GM21447 (cell line): Measurements from ENCODE around the gene PCSK5.

Experiments
- ATAC-seq: cut with Tn5 transposase; IDR thresholded peaks from one replicate; pipeline ENCODE4 v1.9.1; 2021; ENCODE audit not compliant: unreplicated experiment

Gene PCSK5

DNA sequence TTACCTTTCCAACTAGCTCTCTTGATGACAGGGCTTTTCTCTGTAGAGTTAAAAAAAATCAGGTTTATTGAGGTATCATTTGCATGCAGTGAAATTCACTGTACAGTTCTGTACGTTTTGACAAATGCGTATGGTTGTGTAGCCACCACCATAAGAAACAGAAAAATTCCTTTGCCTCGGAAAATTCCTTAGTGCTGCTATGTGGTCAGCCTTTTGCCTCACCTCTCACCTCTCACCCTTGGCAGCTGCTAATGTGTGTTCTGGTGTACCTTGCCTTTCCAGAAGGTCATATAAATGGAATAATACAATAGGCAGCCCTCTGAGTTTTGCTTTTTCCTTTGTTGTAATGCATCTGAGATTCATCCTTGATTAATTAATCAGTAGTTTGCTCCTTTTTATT, 28.4 kb downstream of the PCSK5 start:
- ATAC-seq: no peak

DNA sequence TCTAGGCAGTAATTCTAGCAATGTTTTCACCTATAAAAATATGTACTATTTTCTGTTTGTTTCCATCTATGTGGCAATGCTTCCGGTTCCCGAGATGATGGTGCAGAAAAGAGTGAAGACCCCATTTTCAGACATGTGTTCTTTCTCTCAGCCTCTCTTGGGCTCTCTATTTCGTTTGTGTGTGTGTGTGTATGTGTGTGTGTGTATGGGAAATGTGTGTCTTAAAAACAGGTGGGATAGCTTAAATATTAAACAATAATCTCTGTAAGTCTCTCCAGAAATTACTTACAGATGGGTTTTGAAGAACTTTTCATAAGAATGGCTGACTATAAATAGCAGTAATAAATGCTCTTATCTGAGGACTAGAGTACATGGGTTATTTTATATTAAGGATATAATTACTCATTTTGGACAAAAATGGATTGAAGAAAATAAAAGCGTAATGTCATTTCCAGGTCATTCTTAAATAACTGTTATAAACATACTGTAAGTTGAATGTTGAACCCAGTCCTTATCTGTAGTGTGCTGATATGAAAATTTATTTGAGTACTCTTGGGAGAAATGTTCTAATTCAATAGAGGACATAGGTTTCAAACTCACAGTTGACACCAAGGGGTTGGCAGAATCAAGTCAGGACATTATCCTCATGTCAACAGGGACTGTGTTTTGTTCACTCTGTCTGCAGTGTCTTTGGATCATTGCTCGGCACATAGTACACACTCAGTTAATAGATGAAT, 31.1 kb downstream of the PCSK5 start:
- no peak for ATAC-seq

DNA sequence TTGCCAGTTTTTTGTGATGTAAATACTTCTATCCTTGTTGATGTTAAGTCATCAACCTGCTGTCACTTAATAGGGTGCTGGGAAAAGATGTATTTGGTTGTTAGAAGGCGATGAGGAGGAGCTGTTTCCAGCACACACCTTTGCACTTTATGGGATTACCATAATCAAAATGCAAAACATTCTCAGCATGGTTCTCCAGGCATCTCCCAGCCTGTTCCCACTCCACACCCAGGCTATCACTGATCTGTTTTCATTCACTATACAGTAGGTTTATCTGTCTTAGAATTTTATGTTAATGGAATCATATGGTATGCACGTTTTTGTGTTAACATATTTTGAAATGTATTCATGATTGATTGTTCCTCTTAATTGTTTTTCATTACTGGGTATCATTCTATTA, 35.9 kb downstream of the PCSK5 start:
- ATAC-seq: no peak

DNA sequence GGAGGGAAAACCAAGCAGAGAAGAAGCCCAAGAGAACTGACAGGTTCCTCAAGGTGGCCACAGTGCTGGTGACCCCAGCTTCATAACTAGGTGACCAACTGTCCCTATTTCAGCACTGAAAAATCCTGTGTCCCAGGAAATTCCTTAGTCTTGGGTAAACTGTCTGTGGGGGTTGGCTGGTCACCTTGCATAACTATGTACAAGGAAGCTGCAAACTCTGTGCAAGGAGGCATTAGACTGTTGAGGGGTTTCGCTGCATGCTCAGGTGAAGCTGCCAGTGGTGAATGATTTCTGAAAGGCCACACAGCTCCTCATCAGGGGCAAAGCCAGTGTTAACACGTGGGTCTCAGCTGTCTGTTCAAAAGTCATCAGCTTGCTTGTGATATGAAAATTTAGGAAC, 36.9 kb downstream of the PCSK5 start:
- no peak for ATAC-seq

DNA sequence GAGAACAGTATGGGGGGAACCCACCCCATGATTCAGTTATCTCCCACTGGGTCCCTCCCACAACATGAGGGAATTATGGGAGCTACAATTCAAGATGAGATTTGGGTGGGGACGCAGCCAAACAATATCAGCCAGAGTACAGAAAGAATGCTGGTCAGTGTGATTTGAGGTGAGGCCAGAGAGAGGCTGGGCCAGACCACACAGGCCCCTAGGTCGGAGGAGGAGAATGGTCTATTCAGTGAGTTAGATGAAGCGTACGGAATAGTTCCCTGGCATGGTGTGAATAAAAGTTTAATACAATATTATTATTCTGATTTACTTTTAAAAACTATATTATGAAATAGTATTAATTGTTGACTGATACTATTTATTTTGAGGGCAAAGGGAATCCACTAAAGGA, 39.7 kb downstream of the PCSK5 start:
- no peak for ATAC-seq

DNA sequence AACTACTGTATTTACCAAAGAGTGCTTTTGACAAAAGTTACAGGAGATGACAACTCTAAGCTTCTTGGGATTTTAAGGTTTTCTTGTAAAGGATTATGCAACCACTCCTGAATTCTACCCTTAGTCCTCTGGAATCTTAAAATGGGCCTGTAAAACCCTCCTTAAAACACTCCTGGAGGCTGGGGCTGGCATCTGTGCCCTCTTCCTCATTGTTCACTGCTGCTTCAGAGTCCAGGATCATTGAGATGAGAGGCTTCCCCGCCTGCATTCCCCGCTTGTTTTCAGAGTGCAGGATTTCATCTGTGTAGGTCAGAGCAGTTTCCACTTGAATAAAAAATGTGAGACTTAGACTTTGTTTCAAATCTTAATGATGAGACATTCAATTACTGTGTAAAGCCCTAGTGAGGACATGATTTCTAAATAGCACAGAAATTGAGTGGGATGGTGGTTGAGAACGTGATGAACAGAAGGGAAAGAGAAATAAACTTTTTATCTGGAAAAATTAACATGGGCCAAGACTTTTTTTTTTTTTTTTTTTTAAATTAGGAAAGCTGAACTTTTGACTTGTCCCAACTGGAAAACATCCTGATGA, 40.4 kb downstream of the PCSK5 start:
- no peak for ATAC-seq

DNA sequence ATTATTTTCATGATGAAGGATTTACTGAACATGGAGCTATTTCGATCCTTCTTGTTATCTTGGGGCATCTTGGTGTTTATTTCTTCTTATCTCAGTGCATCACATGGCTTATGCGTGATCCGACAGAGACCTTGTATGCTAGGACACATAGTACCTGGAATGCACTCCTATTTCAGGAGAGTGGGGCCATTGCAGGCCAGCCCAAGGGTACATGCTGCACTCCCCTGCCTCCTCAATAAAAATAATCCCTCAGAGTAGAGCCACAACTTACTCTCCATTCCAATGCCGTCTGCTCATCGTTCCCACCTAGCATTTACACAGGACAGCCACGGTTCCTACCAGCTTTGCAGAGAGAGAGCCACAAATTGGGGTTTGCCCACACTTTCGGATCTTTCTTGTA, 43.5 kb downstream of the PCSK5 start:
- no peak for ATAC-seq

DNA sequence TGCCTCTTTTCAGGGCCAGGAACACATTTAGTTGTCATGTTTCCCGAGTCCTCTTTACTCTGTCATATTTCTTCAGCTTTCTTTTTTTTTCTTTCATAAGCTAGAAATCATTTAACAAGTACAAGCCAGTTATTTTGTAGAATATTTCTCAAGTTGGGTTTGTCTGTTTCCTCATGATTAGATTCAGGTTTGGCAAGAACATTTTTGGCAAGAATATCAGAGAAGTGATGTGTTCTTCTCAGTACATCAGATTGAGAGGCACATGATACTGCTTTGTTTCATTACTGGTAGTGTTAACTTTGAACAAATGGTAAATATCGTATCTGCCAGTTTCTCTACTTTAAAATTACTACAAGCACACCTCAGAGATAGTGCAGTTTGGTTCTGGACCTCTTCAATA, 45.1 kb downstream of the PCSK5 start:
- no peak for ATAC-seq

DNA sequence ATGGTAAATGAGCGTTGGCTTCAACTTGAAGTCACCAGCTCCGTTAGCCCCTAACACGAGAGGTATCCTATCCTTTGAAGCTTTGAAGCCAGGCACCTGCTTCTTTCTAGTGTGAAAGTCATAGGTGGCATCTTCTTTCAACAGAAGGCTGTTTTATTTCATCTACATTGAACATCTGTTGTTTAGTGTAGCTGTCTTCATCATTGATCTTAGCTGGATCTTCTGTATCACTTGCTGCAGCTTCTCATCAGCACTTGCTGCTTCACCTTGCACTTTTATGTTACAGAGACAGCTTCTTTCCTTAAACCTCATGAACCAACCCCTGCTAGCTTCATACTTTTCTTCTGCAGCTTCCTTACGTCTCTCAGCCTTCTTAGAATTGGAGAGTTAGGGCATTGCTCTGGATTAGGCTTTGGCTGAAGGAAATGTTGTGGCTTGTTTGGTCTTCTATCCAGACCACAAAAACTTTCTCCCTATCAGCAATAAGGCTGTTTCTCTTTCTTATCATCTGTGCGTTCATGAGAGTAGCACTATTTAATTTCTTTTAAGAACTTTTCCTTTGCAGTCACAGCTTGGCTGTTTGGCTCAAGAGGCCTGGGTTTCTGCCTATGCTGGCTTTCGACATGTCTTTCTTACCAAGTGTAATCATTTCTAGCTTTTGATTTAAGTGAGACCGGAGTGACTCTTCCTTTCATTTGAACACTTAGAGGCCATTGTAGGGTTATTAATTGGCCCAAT, 47.2 kb downstream of the PCSK5 start:
- no peak for ATAC-seq

DNA sequence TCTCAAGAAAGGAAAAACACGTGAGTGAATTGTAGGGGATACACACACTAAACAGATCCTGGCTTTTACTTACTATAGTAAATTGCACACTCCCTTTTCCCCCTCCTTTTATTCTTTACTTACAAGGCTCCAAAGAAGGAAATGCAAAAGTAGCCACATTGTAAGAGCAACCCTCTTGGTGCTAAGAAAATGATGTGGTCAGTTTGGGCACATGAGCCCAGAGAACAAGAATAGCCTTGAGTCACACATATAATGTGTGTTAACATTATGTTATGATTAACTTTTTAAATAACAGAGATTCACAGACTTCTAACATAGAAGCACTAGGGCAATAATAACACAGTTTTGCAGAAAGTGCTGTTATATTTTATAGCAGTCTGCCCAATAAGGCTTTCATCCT, 48.5 kb downstream of the PCSK5 start:
- no peak for ATAC-seq

DNA sequence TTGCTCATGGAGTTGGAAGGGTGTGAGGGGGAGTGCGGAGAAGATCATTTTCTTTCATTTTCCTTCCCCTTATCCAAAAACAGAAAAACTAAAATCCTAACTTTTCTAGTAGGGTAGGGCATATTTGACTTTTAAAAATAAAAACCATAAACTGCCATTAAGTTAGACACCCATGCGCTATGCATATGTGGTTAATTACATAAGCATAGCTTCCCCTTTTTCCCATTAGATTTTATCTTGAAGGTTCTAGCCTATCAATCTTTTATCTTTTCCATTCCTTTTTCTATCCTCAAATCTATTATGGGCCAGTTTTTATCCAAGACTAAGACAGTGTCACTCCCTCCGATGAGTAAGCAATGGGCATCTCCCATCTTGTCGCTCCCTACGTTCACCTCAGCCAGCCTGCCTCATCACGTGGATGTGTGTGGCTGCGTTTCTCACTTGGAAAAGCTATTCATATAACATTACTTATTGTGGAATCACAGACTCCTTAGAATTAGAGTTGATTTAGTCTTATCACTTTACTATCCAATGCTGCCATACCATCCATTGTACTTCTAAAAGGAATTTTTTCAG, 49.2 kb downstream of the PCSK5 start:
- no peak for ATAC-seq

DNA sequence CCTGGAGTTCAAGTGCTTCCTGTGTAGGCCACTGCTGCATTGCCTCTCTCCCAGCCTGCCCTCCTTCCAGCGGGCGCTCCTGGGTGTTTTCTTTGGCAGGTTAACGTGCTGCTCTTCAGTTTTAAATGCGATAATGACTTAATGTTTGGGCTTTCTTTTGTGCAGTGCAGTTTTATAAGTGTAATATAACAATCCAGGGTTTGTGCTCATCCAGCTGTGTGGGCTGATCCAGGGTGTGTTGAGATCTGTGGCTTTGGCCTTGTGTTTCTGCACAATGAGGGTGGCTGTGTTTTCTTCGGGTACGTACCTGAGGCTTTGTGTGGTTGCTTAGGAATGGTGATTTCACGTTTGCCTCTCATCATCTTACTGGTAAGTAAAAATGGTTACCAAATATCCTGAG, 50.6 kb downstream of the PCSK5 start:
- no peak for ATAC-seq

DNA sequence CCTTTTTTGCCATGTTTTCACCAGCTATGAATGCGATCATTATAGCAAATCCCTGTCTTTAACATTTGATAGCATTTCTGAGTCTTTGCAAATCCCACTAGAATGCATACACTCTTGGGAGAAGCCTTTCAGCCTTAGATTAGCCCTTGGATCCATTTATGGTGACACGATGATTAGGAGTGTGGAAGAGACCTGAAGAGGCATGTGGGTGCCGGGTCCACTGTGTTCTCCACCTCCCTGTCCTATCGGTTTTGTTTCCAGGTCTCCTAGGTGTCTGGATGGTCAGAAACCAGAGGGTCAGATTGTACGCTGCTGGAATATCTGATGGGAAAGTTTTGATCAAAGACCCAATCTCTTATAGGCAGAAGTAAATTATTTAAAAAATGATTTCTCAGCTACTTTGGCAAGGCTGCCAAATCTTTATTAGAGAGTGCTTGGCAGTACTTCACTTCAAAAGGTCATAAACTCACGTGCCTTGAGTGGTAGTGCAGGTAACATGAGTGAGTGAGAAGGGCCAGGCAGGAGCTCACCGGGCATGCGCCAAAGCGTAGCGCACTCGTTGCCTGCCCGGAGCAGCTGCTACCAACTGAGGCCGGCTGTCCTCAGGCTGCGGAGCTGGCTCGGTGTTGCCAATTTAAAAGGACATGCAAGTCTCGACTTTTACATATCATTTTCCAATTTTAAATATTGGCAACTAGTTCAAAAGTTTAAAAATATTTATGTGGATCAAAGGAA, 51.3 kb downstream of the PCSK5 start:
- ATAC-seq: no peak

DNA sequence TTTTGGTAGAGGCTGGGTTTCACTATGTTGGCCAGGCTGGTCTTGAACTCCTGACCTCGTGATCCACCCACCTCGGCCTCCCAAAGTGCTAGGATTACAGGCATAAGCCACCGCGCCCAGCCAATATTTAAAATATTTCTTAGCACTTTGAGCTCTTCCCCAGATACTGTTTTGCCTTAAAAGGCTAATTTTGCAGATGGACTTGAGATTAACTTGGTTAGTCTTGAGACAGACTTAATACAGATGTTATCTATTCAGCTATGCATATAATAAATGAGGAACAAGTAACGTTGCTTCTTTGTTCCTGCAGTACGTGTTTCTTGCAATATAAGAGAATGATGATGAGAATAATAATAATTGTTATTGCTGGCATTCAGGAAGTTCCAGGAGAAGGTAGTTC, 56.3 kb downstream of the PCSK5 start:
- no peak for ATAC-seq

DNA sequence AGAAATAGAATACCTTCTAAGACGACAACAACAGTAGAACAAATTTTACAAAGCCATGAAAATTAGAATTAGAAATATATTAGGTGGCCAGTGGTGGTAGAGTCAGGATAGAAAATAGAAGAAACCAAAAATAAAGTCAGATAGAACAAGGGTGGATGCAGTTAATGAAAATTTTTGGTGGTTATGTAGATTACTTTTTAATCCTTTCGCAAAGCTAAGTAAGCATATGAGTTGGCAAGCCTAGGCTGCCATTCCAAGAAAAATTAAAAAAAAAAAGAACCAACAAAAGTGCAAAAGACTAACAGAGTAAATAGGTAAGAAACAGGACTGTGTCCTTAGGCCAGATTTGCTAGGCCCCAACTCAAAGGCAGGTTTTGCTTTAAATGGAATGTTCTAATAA, 56.8 kb downstream of the PCSK5 start:
- no peak for ATAC-seq

DNA sequence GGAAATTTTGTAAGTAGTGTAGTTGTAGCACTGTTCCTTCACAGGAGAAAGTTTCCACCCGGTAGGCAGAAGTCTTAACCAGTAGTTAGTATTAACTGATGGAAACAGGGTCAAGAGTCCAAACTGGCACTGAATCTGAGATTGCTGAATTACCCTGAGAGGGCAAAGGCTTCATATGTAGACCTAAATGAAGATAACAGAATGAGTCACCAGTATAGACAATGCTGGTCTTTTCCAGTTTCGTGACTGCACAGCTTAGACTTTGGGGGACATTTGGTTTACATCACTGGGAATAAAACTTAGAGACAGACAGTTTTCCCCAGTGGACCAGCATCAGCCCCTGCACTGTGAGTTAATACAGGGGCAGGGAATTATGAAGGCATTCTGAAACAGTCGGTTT, 60.5 kb downstream of the PCSK5 start:
- no peak for ATAC-seq

DNA sequence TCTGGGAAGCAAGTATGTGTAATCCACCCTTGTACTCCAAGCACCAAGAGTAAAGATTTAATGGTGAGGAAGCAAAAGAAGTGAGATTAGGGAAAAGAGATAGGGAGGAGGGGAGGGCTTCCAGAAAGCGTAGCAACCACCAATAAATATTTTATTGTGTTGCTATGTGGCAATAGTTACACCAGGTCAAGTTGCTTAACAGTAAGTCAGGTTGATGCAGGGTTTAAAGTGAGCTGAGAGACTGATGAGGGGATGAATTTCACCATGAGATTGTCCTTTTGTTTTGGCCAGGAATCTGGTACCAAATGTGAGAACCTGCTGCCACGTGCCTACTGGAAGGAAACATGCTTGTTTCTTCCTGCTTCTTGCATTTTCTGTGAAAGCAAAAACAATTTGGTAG, 62.7 kb downstream of the PCSK5 start:
- ATAC-seq: no peak

DNA sequence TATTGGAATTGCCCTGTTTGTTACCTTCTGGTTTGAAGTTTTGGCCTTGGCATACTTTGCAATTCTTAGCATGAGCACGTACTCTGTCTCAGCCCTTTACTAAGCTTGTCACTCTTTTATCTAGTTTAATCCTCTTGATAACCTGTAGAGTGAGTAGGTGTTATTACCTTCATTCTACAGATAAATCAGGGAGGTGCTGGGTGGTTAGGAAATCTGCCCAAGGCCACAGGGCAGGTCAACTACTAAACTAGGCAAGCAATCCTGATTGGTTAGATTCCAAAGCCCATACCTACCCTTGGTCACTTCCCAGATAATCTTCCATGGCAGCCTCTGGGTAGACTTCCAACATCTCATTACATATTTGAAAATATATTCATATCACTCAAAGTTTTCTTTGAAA, 65.7 kb downstream of the PCSK5 start:
- ATAC-seq: no peak

DNA sequence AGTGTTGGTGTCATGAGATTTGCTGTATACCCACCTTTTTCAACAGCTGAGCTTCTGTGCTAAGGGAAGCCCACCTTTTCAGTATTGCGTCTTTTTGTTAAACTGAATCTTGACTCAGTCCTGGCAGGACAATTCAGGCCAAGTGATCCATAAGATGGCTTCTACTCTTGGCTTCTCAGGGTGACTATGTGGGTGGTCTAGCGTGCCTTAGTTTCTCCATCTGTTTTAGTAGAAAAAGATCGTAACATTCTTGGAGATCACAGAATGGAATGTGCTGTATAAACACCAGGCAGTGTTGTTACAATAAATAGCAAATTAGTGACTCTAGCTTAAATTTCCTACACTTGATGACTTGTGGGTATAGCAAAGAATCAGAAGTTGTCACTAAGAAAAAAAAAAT, 66.6 kb downstream of the PCSK5 start:
- no peak for ATAC-seq

DNA sequence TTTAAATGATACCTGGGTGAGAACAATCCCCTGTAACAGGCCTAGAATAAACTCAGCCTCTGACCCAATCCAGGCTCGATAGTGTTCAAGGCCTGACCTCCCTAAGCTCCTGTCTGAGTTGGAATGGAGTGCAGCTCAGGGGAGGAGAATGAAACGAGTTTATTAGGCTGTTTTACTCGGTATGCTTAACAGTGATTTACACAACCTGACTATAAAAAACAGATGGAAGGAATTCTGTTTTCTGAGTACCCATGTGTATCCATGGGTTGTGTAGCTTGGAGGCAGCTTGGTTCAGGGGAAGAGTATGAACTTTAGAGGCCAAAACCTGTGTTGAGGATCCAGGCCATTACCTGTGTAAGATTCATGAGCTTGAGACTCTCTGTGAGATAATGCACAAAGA, 67.8 kb downstream of the PCSK5 start:
- ATAC-seq: no peak

DNA sequence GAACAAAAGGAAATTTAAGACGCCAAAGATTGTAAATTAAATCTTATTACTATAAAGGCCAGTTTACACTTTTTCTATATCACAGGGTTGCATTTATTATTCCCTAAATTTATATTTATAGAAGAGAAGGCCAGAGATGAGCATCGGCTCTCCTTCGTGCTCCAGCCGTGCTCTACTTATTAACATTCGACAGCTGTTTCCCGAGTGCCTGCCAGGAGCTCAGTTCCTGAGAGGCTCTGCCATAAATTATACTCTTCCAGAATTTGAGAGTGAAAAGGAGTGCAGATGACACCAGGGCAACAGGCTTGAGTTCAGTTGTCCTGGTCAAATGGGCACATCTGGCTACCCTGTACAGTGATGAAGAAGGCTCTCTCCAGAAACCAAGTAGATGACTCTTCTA, 70.1 kb downstream of the PCSK5 start:
- ATAC-seq: no peak
